Measurements from ENCODE around the gene SRGAP3. TPM values are rescaled to one million over a fixed set of nuclear protein-coding genes. Genes with fewer than 3 reads are reported as not detected.

SRGAP3 gene
- total RNA-seq, 4 donors from 2014 or later, result 6.7 to 24.8 (median 19.7) TPM

DNA sequence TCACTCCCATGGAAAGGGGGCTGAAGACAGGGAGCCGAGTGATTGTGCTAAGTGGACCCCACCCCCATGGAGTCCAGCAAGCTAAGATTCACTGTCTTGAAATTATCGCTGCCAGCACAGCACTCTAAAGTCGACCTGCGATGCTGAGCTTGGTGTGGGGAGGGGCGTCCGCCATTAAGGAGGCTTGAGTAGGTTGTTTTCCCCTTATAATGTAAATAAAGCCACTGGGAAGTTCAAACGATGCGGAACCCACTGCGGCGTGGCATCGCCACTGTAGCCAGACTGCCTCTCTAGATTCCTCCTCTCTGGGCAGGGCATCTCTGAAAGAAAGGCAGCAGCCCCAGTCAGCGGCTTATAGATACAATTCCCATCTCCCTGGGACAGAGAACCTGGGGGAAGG is 10.9 kb upstream of the SRGAP3 start:
- H3K36me3 ChIP-seq, result no peaks in the 10 kb centered on the region
- H3K4me1 ChIP-seq, result no peaks in the 10 kb centered on the region
- no peaks in the 10 kb centered on the region for H3K27me3 ChIP-seq
- H3K9me3 ChIP-seq, result no peaks in the 10 kb centered on the region
- H3K27ac ChIP-seq, result no peak overlapping the region
- no peak for DNase-seq
- no peak overlapping the region for H3K4me3 ChIP-seq
- no peak for TF ChIP-seq CTCF (IDR thresholded peaks at IDR 0.05)

DNA sequence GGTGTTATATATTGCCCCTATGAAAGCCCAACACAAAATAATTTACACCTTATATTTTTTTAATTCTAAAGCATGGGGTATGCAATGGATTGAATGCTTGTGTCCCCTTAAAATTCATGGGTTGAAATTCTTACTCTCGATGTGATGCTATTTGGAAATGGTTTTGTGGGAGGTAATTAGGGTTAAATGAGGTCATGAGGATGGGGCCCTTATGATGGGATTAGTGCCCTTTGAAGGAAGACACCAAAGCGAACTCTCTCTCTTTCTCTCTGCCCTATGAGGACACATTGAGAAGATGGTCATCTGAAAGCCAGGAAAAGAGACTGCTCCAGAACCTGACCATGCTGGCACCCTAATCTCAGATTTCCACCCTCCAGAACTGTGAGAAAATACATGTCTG is 7.6 kb upstream of the SRGAP3 start:
- H3K36me3 ChIP-seq, result no peaks in the 10 kb centered on the region
- no peaks in the 10 kb centered on the region for H3K9me3 ChIP-seq
- H3K27ac ChIP-seq, result no peak overlapping the region
- TF ChIP-seq POLR2A (IDR thresholded peaks at IDR 0.05) (no peak), CTCF (IDR thresholded peaks at IDR 0.05) (no peak)
- no peaks in the 10 kb centered on the region for H3K27me3 ChIP-seq
- no peak overlapping the region for H3K4me3 ChIP-seq
- no peaks in the 10 kb centered on the region for H3K4me1 ChIP-seq
- no peak for DNase-seq

GRCh38 chr3:9255976-9256375 is 6.5 kb upstream of the SRGAP3 start:
- DNase-seq, result no peak
- H3K27ac ChIP-seq, result no peak overlapping the region
- TF ChIP-seq CTCF (IDR thresholded peaks at IDR 0.05) (no peak), POLR2A (IDR thresholded peaks at IDR 0.05) (no peak)
- no peaks in the 10 kb centered on the region for H3K27me3 ChIP-seq
- no peaks in the 10 kb centered on the region for H3K4me1 ChIP-seq
- H3K9me3 ChIP-seq, result no peaks in the 10 kb centered on the region
- no peaks in the 10 kb centered on the region for H3K36me3 ChIP-seq
- H3K4me3 ChIP-seq, result no peak overlapping the region

- Histone ChIP-seq H3K36me3 (no peaks in the 10 kb centered on the region), H3K27ac (no peak overlapping the region), H3K27me3 (no peaks in the 10 kb centered on the region), H3K4me3 (no peak overlapping the region), H3K9me3 (no peaks in the 10 kb centered on the region), H3K4me1 (peaks cover 0 to 3% (median 0%) of the 10 kb centered on the region in 4 donors)
- no peak for DNase-seq
- TF ChIP-seq CTCF (IDR thresholded peaks at IDR 0.05) (no peak), POLR2A (IDR thresholded peaks at IDR 0.05) (no peak)
These were observed 5.3 kb upstream of the SRGAP3 start for GRCh38 chr3:9254764-9255163.

DNA sequence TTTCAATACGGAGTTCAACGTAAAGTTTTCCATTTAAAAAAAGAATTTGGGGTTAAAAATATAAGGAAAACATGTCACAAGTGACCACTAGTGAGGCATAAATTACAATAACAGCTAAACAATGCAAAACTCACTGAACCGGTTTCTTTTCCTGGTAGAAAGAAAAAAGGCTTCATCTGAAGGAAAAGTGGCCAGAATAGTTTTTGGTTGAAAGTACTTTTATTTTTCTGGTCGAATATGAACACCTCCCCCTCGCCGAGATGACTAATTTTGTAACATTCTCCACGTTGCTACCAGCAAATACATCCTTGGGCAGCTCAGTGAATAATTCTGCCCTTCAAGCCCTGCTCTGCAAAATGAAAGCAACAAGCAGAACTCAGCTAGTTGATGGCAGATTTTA is 3.9 kb upstream of the SRGAP3 start:
- TF ChIP-seq POLR2A (IDR thresholded peaks at IDR 0.05), result no peak
- TF ChIP-seq CTCF (IDR thresholded peaks at IDR 0.05), result no peak
- Histone ChIP-seq H3K9me3 (no peaks in the 10 kb centered on the region), H3K4me3 (no peak overlapping the region), H3K36me3 (no peaks in the 10 kb centered on the region), H3K27ac (no peak overlapping the region), H3K4me1 (peaks cover 0 to 14% (median 0%) of the 10 kb centered on the region in 4 donors), H3K27me3 (no peaks in the 10 kb centered on the region)
- no peak for DNase-seq
